CD14-positive monocyte (primary cell): ENCODE measurements around the gene BTBD6. TPM values are rescaled to one million over a fixed set of nuclear protein-coding genes. Genes with fewer than 3 reads are reported as not detected.

ENCODE experiments used
- DNase-seq, 3 donors: peaks; one replicate each; pipeline ENCODE4 v3.0.0-alpha.2; 2011 to 2022
- H2AFZ ChIP-seq: 2 replicates; pipeline ENCODE4 v1.6.0; 2012; ENCODE audit warnings: mild to moderate bottlenecking, low read depth, low read length, inconsistent platforms; ENCODE audit not compliant: insufficient read depth, poor library complexity, severe bottlenecking
- H3K27ac ChIP-seq, 2 donors: 1 replicate in 1 of 2; 2 replicates in 1 of 2; pipeline ENCODE4 v1.5.1; 2012 to 2013; ENCODE audit warnings: low read length in 2 of 2, control low read depth in 1 of 2, inconsistent platforms in 1 of 2, low read depth in 1 of 2, mild to moderate bottlenecking in 1 of 2
- H3K27me3 ChIP-seq, 2 donors: one replicate each; pipeline versions ENCODE4 v1.6.0 to v1.6.1; 2011 to 2013; ENCODE audit warnings: low read length in 2 of 2; ENCODE audit not compliant: control insufficient read depth in 2 of 2, insufficient read depth in 2 of 2
- H3K36me3 ChIP-seq, 2 donors: replicated peaks in 1 of 2; 1 replicate in 1 of 2; 2 replicates in 1 of 2; pipeline versions ENCODE4 v1.5.1 to v1.6.1; 2012 to 2013; ENCODE audit warnings: low read length in 2 of 2, control low read depth in 1 of 2, inconsistent platforms in 1 of 2, mild to moderate bottlenecking in 1 of 2; ENCODE audit not compliant: insufficient read depth in 2 of 2, control insufficient read depth in 1 of 2
- H3K4me1 ChIP-seq, 2 donors: 1 replicate in 1 of 2; 2 replicates in 1 of 2; pipeline versions ENCODE4 v1.5.1 to v1.6.1; 2012 to 2013; ENCODE audit warnings: low read length in 2 of 2, control low read depth in 1 of 2, inconsistent platforms in 1 of 2, mild to moderate bottlenecking in 1 of 2, moderate library complexity in 1 of 2; ENCODE audit not compliant: insufficient read depth in 2 of 2, control insufficient read depth in 1 of 2
- H3K4me2 ChIP-seq: replicated peaks from 2 replicates; pipeline ENCODE3; 2012; ENCODE audit warnings: low read length, moderate library complexity, mild to moderate bottlenecking; ENCODE audit not compliant: poor library complexity, severe bottlenecking; ENCODE audit errors: extremely low read depth
- H3K4me3 ChIP-seq, 3 experiments: fragments of 200-600 bp in 1 of 3; sonication (generic) in 1 of 3; replicated peaks in 1 of 3; 1 replicate in 2 of 3; 2 replicates in 1 of 3; pipeline ENCODE4 v1.5.1; 2011 to 2013; ENCODE audit warnings: low read length in 3 of 3, mild to moderate bottlenecking in 3 of 3, control low read depth in 2 of 3, low read depth in 2 of 3, inconsistent platforms in 1 of 3, moderate library complexity in 1 of 3
- H3K79me2 ChIP-seq: 2 replicates; pipeline ENCODE4 v1.6.0; 2012; ENCODE audit warnings: mild to moderate bottlenecking, control low read depth, inconsistent platforms, low read length, moderate library complexity; ENCODE audit not compliant: insufficient read depth
- H3K9ac ChIP-seq: 2 replicates; pipeline ENCODE4 v1.6.0; 2017; ENCODE audit warnings: low read length, mild to moderate bottlenecking; ENCODE audit not compliant: insufficient read depth, poor library complexity, severe bottlenecking
- H3K9me3 ChIP-seq, 2 donors: replicated peaks in 1 of 2; 1 replicate in 1 of 2; 2 replicates in 1 of 2; pipeline versions ENCODE4 v1.5.1 to v1.6.1; 2012 to 2013; ENCODE audit warnings: low read length in 2 of 2, control low read depth in 1 of 2; ENCODE audit not compliant: control insufficient read depth in 1 of 2, insufficient read depth in 1 of 2
- H4K20me1 ChIP-seq: 2 replicates; pipeline ENCODE4 v1.6.0; 2012; ENCODE audit warnings: mild to moderate bottlenecking, low read length, control low read depth, moderate library complexity; ENCODE audit not compliant: insufficient read depth
- H3K27ac Mint-ChIP-seq, 7 donors: one replicate each; pipeline ENCODE4 v1.8.0; 2020; ENCODE audit warnings: mild to moderate bottlenecking in 7 of 7, mixed read lengths in 7 of 7, moderate library complexity in 6 of 7, inconsistent platforms in 2 of 7
- H3K27me3 Mint-ChIP-seq, 3 donors: one replicate each; pipeline ENCODE4 v1.8.0; 2021 to 2022; ENCODE audit warnings: low read depth in 3 of 3, mild to moderate bottlenecking in 3 of 3, mixed read lengths in 3 of 3, moderate library complexity in 3 of 3, inconsistent platforms in 1 of 3
- H3K36me3 Mint-ChIP-seq, 2 donors: one replicate each; pipeline ENCODE4 v1.8.0; 2020; ENCODE audit warnings: mixed read lengths in 2 of 2, inconsistent platforms in 1 of 2, mild to moderate bottlenecking in 1 of 2
- H3K4me1 Mint-ChIP-seq: one replicate; pipeline ENCODE4 v1.8.0; 2020; ENCODE audit warnings: mild to moderate bottlenecking, mixed read lengths
- H3K4me3 Mint-ChIP-seq, 2 donors: one replicate each; pipeline ENCODE4 v1.8.0; 2020; ENCODE audit warnings: mild to moderate bottlenecking in 2 of 2, mixed read lengths in 2 of 2, moderate library complexity in 1 of 2
- H3K9me3 Mint-ChIP-seq, 7 donors: one replicate each; pipeline ENCODE4 v1.8.0; 2020 to 2022; ENCODE audit warnings: mixed read lengths in 7 of 7, mild to moderate bottlenecking in 6 of 7, moderate library complexity in 6 of 7, inconsistent platforms in 2 of 7
- WGBS: methylation state at CpG from one replicate; pipeline ENCODE4 v1.1.5; 2013; ENCODE audit warnings: missing lambda C conversion rate; ENCODE audit not compliant: insufficient coverage; 5-methylcytosine and 5-hydroxymethylcytosine counted together
- intact Hi-C, 2 donors: fragments of 100-400 bp; cut with micrococcal nuclease; formaldehyde crosslinking; loops; one replicate each; pipeline versions ENCODE4 v1.15.0 to v1.15.1; 2023
- polyA plus RNA-seq, 3 donors: library from polyadenylated mRNA; depleted of rRNA in 1 of 3; unstranded in 2 of 3; stranded (reverse) in 1 of 3; fragments of 300-500 nt in 2 of 3; fragments of >200 nt in 1 of 3; fragmentation: Illumina TruSeq in 2 of 3; gene quantifications; 1 replicate in 2 of 3; 2 replicates in 1 of 3; pipeline ENCODE4 v1.2.3, GENCODE V29; 2012 to 2021
- TF ChIP-seq, protein P1 (sequence below): fragments of 200-600 bp; IDR thresholded peaks from one replicate; pipeline ENCODE4 v1.8.0; 2022; ENCODE audit warnings: antibody characterized with exemption, mild to moderate bottlenecking

The BTBD6 gene
- polyA plus RNA-seq, 3 donors = 1.3 to 24.4 (median 6.3) TPM

DNA sequence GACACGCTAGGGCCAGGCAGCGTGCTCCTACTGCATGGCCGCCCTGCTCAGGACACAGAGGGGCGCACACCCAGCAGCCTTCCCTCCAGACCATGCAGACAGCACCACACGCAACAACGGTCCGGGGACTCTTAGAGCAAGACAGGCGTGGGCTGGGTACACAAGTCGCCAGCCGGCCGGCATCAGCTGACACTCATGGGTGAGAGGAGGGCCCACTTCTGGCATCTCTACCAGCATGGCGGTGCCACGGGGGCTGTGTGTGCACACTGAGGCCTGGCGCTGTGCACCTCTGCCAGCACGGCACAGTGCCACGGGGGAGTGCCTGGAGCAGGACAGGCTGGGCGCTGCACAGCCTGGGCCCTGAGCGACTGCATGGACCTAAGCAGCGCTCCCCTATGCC lies 6.7 kb upstream of the BTBD6 start:
- peaks cover 22% of the 10 kb centered on the region for H3K79me2 ChIP-seq
- H3K4me1 ChIP-seq = no peaks in the 10 kb centered on the region
- no peaks in the 10 kb centered on the region for H4K20me1 ChIP-seq
- H3K27me3 ChIP-seq = no peaks in the 10 kb centered on the region
- Mint-ChIP-seq H3K36me3 (peaks cover 21 to 50% of the 10 kb centered on the region in 2 donors), H3K4me3 (no peak overlapping the region), H3K27me3 (peaks cover 0 to 2% (median 0%) of the 10 kb centered on the region in 3 donors), H3K27ac (no peak overlapping the region), H3K9me3 (peaks cover 0 to 6% (median 0%) of the 10 kb centered on the region in 7 donors), H3K4me1 (no peaks in the 10 kb centered on the region)
- H3K27ac ChIP-seq = no peak overlapping the region
- intact Hi-C loops = no loop called here
- H3K4me2 ChIP-seq = no peak overlapping the region
- H3K36me3 ChIP-seq = peaks cover 10 to 33% of the 10 kb centered on the region in 2 donors
- no peak overlapping the region for H3K4me3 ChIP-seq
- peaks cover 0 to 3% of the 10 kb centered on the region in 2 donors for H3K9me3 ChIP-seq
- no peak overlapping the region for H3K9ac ChIP-seq
- H2AFZ ChIP-seq = no peak overlapping the region
- 99% methylated on average over 19 of the region's 19 CpGs for WGBS
- TF ChIP-seq, protein P1, sequence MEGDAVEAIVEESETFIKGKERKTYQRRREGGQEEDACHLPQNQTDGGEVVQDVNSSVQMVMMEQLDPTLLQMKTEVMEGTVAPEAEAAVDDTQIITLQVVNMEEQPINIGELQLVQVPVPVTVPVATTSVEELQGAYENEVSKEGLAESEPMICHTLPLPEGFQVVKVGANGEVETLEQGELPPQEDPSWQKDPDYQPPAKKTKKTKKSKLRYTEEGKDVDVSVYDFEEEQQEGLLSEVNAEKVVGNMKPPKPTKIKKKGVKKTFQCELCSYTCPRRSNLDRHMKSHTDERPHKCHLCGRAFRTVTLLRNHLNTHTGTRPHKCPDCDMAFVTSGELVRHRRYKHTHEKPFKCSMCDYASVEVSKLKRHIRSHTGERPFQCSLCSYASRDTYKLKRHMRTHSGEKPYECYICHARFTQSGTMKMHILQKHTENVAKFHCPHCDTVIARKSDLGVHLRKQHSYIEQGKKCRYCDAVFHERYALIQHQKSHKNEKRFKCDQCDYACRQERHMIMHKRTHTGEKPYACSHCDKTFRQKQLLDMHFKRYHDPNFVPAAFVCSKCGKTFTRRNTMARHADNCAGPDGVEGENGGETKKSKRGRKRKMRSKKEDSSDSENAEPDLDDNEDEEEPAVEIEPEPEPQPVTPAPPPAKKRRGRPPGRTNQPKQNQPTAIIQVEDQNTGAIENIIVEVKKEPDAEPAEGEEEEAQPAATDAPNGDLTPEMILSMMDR = no peak
- DNase-seq = no peak

DNA sequence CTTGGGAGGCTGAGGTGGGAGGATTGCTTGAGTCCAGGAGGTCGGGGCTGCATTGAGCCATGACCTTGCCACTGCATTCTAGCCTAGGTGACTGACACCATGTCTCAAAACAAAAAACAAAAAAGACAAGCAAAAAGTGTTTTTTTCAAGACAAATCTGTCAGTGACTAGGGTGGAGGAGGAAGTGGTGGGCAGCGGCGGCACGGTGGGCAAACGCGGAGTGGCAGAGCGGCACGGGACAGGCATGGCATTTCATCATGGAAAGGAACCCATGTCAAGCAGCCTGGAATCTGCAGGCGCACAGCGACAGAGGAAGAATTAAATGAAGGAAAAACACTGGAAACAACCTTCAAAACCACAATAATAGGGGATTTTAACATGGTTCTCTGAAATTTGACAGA lies 4.0 kb upstream of the BTBD6 start:
- H3K36me3 Mint-ChIP-seq = peaks cover 26 to 56% of the 10 kb centered on the region in 2 donors
- Histone ChIP-seq H3K4me1 (peaks cover 10 to 16% of the 10 kb centered on the region in 2 donors), H3K27ac (no peak overlapping the region), H3K79me2 (peaks cover 33% of the 10 kb centered on the region), H3K4me2 (no peak overlapping the region), H3K9me3 (peaks cover 0 to 3% of the 10 kb centered on the region in 2 donors), H3K36me3 (peaks cover 10 to 33% of the 10 kb centered on the region in 2 donors), H3K27me3 (no peaks in the 10 kb centered on the region), H4K20me1 (peaks cover 12% of the 10 kb centered on the region), H2AFZ (no peak overlapping the region), H3K4me3 (no peak overlapping the region), H3K9ac (no peak overlapping the region)
- WGBS = 96% methylated on average over 7 of the region's 10 CpGs
- H3K27ac Mint-ChIP-seq = peak overlapping the region in 1 of 7 donors; percentile 14
- intact Hi-C loops = no loop called here
- peaks cover 0 to 6% (median 0%) of the 10 kb centered on the region in 7 donors for H3K9me3 Mint-ChIP-seq
- no peak for DNase-seq
- H3K27me3 Mint-ChIP-seq = peaks cover 0 to 2% (median 0%) of the 10 kb centered on the region in 3 donors
- H3K4me3 Mint-ChIP-seq = no peak overlapping the region
- TF ChIP-seq, protein P1 = no peak
- peaks cover 10% of the 10 kb centered on the region for H3K4me1 Mint-ChIP-seq
